Hematopoietic multipotent progenitor cell treated with erythropoietin and hydrocortisone succinate and interleukin-3 and kit ligand, for 4 days (in vitro differentiated cells): ENCODE data around the gene GORASP1.
A peak's percentile ranks its signal among the peaks of the same experiment; 100 is the strongest.

Source experiments
- DNase-seq: peaks from one replicate; pipeline ENCODE4 v3.0.0-alpha.2; 2015

Gene GORASP1

DNA sequence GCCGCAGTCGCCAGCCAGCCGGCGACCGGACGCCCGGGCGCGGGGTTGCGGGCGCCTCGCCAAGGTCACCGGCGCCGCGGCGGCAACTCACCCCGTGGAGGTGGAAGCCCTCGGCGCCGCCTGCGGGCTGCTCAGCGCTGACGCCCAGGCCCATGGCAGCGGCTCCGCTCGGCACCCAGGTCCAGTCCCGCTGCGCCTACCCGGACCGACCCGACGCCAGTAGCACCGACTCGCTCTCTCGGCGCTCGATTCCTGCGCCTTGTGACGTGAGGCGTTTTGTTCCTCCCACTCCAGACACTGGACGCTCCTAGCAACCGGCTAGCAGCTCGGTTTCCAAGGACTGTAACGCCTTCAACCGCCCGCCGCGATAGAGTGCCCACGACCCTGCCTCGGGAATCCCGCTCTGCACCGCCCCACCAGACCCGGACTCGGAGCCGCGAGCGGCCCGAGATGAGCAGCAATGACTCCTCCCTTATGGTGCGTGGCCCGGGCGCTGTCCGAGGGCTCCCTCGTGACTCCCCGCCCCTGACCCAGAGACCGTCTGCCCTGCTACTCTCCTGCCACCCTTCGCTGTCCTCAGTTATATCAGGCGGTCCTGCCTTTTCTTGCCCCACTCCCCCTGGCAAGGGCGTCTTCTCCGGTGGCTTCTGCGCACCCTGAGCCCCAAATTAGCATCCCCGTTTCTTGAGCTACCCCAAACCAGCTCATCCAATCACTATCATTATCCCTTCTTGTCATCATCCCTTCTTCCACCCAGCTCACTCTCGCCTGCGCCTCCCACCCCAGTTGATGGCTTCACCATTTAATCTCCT is at the start of gene GORASP1, which contains the start of gene TTC21A:
Gene GORASP1 (minus strand): TSS at position 240 of the 812 bp plus-strand sequence. CDS start 86 bp downstream, at position 154.
Gene TTC21A (plus strand): TSS at position 293 of the 812 bp plus-strand sequence. CDS start 158 bp downstream, at position 451.
- peak; percentile 92 for DNase-seq

DNA sequence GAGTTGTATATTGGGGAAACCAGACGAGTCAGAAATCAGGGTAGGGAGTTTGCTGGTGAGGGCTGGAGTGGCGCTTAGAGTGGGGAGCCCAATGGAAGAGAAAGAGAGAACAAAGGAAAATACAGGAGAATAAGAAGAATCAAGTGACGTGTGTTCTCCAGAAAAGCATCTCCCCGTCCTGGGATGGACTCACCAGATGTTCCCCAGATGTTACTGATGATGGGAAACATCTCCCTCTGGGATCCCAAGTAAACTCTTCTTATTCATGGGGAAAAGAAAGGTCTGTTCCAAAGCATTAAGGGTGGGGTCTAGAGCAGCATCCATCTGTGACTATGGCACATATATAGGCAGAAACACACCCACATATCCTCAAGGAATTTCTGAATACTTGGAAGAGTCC is 49.0 kb upstream of the GORASP1 start:
- no peak for DNase-seq

DNA sequence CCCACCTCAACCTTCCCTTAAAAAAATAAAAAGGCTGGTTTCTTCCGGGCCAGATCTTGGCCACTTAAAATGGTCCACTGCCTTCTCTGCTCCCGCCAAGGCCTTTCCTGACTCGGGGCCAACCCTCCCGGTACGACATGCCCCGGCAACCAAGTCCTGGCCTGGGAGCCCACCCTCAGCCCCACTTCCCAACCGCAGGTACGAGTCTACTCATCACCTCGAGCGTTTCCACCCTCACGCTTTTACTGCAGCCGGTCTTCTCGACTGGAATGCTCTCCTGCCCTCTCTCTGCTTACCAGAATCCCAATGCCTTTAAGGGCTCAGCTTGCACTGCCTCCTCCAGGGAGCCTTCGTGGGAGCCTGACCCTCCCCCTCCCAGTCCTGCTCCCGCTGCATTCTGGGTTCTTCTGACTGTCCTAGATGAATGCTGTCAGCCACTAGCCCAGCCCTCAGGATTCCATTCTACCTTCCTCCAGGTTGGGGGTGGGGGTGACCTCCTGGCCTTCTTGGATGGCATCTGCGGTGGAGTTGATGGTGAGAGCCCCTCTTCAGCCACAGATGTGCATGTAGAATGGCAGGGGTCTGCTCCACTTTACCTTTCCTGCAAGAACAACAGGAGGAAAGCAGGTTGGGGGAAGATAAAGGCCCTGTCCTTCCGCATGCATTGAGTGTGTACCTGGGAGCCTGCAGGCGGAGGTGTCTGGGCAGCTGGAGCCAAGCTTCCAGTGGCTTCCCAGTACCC is 47.0 kb upstream of the GORASP1 start:
- no peak for DNase-seq

DNA sequence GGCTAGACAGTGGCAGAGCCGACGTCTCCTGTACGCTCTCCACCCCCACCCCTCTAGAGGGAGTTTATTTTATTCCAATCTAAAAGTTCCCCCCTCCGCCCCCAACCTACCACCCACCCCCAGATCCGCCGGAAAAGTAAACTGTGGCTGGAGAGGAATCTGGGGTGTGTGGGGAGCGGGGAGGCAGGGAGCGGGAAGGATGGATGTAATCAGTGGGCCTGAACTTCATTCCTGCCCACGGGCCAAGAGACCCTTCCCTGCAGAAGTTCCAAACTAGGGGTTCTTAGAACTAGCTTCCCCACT is 46.5 kb upstream of the GORASP1 start:
- no peak for DNase-seq

DNA sequence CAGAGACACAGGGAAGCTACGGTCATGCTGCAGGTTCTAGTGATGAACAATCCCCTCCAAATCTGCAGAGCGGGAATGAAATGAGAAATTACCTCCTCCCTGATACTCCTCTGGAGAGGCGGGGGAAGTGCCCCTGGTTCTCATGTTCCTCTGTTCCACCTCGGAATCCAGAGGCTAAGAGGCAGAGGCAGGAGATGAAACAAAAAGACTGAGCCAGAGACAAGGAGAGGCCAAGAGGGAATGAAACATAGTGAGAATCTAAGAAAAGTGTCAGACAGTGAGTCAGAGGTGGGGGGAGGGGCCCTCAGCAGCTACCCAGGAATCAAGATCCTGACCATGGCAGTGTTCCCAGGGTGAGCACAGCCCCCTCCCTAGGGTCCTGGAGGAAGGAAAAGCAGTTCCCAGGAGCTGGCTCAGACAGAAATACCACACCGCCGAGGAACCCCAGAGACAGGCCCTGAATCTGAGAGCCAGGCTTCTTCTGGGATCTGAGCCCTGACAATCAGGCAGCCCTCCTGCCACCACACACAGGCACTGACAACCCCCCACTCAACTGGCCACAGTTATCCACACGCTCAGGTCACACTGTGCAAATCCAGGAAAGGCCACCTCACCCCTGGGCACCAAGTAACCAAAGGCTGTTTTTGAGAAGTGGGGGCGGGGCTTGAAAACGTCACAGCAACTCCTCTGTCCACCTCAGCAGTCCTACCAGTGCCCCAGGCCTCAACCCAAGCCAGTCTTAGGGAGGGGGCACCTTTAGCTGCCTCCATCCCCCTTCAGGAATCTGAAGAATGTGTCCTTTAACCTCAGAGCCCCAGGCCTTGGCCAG is 43.6 kb upstream of the GORASP1 start:
- DNase-seq, result peak; percentile 57

DNA sequence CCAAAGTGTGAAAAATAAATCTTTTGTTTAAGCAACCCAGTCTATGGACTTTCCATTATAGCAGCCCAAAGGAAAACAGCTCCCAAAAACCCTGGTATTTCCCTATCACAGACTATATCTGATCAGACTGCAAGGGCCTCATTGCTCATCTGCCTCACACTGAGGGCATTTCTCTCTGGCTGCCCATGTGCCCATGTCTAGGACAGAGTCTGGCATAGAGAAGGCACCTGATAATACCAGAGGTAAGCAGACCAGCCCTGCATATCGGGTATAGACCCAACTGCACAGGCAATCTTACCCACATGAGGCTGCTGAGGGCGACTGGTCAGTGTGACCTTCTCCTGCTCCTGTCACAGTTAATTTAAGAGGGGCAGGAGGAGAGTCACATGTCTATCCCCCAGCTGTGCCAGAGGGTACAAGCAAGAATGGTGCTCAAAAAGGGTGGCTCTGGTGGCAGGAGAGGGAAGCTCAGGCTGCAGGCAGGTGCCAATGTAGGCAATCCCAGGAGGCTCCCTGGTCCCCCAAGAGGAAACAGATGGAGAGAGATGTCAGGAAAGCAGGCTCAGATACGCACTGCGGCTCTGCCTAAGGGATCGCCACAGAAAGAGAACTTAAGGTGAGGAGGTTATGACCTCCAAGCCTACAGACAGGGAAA is 42.8 kb upstream of the GORASP1 start:
- peak; percentile 40 for DNase-seq

DNA sequence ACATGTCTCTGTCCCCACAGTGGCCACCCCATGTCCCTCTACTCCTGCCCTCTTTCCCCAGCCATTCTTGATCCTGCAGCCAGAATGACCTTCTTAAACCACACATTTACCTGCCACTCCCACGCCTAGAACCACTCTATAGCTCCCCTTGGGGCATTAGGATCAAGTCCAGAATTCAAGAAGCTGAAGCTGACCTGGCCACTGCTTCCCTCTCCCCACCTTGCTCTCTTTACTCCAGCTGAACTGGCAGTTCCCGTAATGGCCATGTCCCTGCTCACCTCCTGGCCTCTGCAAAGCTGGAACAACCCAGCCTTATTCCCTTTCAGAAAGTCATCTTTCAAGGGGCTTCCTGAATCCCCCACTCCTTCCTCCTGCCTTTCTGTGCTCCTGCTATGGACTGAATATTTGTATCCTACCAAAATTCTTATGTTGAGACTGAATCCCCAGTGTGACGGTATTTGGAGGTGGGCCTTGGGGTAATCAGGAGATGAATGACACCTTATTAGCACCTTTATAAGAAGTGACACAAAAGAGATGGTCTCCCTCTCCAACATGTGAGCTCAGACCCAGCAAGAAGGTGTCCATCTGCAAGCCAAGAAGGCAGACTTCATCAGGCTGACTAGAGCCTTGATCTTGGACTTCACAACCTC is 42.2 kb upstream of the GORASP1 start:
- no peak for DNase-seq

DNA sequence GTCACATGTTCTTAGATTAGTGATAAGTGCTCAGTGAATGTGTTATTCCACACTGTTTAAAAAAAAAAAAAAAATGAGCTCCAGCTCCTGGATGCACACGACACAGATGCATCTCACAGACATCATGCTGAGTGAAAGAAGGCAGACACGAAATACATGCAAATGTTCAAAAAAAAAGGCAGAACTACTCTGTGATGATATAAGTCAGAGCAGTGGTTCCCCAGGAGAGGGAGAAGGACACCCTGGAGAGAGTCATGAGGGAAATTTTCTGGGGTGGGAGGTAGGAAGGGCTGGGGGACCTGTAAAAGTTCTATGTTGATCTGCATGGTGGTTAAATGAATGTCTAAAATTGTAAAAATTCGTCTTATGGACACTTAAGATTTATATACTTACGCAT is 41.6 kb upstream of the GORASP1 start:
- no peak for DNase-seq

DNA sequence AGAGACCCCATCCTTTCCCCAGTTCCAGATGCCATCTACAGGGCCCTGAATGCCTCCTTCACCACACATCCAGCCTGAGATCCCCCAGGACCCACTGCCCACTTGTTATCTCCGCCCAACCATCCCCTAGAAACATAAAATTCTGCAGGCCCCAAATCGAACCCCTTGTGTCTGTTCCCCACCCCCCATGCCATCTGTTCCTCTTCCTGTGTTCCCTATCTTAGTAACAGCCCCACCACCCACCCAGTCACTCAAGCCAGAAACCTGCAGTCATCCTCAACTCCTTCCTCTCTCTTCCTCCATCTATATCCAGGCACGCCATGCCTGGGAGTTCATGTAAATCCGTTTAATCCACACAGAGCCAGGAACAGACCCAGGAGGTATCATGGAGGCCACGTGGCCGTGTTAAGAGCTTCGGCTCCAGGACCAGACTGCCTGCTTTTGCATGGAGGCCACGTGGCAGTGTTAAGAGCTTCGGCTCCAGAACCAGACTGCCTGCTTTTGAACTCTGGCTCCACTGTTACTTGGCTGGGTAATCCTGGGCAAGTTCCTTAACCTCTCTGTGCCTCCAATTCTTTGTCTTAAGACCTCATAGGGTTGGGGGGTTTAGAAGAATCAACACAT is 41.1 kb upstream of the GORASP1 start:
- DNase-seq, result peak; percentile 87

DNA sequence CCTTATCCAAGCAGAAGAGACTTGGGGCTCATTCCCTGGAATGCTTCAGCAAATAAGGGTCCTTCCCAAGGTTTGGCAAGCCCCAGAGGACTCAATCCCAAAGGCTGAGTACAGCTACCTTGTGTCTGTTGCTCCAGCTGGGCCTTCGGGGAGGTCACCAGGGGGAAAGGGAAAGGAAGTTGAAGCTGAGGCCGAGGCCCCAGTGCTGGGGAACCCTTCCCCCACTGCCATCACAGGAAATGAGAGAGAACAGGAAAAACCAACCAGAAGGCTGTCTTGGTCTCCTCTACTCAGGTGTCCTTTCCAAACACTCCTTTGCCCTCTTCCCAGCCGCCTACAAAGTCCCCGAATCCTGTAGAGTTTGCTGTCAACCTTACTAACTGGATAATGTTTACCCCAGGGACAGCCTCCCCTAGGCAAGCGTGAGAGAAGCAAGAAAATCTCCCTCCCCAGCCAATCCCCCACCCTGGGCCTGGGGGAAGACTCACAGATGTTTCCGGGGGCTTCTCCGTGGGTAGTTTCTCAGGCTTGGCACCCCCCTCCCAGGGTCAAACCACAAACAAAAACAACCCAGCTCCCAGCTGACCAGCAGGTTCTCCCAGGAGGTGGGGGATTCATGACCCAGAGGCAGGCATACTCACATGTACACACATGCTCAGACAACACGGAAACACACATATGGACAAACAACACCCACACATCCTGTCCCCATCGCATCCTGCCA is 40.4 kb upstream of the GORASP1 start:
- peak; percentile 82 for DNase-seq

DNA sequence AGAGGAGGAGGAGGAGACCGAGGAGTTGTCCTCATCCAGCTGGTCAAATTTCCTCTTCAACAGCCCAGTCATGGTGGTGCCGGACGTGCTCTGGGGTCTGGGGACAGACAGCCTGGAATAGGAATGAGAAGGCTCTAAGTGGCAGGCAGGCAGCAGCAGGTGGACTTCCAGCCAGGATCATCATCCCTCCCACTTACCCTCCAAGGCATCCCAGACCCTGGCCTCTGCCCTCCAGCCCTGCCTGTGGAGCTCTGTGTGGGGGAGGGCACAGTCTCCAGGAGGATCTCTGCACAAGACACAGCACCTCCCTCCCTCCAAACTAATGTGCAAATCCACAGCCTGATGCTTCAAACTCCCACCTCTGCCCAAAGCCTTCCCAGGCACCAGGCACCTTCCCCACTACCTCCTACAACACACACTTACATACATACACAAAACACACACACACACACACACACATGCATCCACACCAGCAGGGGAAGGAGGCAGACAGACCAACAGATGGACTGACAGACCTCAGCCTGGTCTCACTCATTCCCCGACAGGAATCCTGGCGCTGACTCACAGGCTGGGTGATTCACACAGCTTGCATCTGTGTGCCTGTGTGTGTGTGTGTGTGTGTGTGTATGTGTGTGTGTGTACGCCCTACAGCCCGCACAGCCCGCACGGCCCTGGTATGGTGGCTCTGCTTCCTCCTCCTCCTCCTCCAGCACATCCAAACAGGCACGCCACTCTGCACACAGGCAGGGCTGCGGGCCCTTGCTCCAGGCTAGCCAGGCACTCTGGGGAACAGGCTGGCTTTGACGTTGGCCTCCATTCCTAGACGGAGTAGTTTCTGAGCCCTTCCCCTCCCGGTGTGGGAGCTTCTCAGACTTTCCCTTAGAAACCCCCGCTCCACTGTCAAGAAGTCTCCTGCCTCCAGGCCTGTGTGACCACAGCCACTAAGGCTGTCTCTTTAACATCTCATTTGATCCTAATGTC is 39.5 kb upstream of the GORASP1 start:
- peak; percentile 88 for DNase-seq

DNA sequence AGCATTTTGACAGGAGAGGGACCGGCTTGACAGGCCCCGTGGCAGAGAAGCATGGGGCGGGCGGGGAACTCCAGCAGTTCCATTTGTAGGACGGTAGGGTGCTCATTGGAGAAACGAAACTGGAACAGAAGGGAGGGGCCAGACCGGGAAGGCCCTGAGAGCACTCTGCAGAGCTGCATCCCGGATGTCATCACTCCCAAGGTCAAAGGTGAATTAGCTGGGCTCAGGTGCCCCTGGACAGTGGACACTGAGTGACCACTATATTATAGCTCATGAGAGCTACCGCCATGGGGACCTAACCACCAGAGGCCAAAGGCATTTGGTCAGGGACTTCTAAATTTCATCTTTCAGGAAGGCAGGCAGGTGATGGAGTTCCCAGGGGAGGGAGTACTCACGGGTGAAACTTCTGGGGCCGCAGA is 38.7 kb upstream of the GORASP1 start:
- no peak for DNase-seq

DNA sequence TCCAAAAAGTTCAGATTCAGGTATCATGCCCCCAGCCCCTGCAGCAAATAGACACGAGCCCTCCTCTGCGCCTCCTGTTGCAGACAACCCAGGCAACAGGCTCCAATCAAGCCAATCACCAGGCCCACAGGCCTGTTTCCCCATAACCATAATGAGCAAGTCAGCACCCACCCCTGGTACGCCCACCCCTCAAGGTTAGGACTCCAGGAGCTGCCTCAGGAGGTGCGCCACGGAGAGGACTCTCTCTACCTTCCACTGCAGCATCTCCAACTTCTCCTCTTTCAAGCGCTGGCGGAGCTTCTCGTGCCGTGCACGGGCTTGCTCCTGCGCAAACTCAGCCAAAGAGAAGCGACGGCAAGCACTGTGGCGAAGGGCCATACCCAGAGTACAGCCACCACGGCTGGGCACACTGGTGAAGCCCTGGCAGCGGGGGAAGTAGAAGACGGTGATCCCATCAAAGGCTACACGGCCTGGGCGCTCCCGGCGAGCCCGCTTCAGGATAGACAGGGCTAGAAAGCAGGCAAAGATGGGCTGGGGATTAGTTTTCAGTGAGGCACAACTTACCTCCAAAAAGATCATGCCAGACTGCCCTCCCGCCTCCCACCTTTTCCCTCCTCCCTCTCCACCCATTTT is 37.4 kb upstream of the GORASP1 start:
- no peak for DNase-seq

DNA sequence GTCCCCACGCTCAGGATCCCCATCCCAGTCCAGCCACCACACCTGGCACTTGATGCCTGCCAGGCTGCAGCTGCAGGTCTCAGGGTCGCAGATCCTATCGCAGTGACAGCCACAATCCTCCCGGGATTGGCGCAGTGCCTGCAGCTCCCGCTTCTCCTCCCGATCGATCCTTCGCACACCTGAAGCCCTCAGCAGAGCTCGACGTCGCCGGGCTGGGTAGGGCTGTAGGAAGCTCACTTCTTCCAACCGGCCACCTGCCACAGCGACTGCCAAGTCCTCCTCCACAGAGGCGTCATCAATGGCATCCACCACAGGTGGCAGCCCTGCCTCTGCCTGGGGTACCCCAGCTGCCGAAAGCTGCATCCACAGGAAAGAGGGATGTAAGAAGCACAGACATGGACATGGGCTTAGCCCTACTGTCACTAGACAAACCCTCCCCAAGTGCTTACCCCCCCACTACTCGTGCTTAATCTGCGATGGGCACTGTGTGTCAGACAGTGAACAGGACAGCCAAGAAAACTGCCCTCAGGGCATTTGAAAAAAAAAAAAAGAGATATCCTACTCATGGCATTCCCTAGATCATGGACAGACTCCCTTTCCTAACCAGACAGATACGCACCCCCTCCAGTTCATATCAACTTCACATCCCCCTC is 36.8 kb upstream of the GORASP1 start:
- DNase-seq, result no peak

DNA sequence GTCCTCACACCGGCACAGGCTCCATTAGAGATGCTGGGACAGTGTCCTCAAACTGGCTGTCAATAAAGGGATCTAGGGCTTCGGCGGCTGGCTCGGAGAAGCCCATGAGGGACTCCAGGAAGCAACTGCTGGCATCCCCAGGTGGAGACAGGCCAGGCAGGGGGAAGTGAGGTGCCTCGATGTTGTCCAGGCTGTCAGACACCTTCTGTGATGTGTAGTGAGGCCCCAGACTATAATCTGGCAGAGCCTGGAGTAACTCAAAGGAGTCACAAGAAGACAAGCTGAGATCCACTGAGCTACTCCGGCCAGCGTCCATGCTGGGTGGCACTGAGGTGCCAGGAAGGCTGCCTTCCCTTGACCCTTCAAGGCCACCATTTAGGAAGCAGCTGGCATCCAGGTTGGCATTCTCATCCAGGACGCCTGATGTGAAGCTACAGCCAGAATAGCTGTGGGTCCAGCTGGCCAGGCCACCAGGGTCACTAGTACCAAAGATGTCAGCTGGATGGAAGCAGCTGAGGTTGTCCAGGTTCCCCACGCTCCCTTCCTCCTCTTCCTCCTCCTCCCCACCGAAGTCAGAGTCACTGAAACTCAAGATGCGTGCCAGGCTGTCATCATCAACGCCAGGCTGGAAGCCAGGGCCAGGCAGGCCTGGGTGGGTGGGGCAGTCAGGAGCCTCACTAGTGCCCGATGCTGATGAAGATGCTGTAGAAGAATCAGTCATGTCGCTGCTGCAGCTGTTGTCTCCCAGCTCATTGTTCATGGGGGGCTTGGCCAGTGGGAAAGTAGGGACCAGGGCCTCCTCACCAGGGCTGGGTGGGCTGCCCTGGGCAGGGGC is 35.8 kb upstream of the GORASP1 start:
- DNase-seq, result no peak

DNA sequence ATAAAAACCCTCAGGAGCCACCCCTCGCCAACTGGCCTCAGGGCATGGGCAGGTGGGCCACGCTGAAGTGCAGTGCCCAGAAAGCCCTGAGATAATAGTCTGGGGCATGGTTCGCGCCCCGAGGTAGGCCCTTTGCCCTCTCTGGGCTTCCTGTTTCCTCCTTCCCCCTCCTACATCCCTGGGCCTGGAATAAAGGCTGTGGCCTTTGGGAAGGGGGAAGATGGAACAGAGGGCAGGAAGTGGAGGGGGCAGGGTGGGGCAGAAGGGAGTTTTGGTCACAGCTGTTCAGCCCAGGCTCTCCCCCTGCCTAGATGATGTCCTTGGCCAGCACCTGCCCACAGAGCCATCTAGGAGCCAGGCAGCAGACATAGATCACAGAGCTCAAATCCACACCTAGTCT is 34.6 kb upstream of the GORASP1 start:
- no peak for DNase-seq

DNA sequence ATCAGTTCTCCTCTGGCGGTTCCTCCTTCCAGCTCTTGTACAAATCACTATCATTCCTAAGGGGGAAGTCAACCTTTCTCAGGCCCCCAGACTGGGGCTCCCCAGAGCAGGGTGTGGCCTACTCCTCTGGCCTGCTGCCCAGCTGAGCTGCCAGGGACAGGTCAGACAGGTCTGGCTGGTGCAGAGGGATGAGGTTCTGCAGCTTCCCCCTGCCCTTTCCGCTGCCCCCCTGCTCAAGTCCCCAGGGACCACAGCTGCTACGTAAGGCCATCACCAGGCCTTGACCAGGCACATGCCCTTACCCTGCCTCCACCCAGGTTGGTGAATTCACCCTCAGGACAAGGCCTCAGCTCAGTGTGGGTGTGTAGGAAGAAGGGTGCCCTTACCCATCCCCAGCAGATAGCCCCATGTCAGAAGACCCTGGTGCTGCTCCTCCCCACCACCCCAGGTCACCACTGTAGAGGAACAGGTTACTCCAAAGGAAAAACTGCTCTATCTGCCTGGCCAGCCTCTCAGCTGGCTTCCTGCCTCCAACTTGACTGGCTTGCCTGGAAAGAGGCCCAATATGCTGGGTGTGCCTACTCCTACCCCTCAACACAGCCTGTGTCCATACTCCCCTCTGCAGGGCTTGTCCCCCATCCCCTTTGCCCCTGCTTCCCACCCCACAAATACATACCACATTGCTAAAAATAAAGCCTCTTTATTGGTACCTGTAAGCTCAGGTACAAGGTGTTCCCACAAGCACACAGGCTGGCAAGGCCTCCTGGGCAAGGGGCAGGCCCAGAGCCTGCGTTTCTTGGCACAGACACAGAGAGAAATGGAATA is 34.0 kb upstream of the GORASP1 start:
- peak; percentile 47 for DNase-seq
